ENCODE measurements around the gene PIGT. TPM values are rescaled to one million over a fixed set of nuclear protein-coding genes. Genes with fewer than 3 reads are reported as not detected.

PIGT gene
- total RNA-seq, 1 experiment from 2014 or later: 63.7 TPM

DNA sequence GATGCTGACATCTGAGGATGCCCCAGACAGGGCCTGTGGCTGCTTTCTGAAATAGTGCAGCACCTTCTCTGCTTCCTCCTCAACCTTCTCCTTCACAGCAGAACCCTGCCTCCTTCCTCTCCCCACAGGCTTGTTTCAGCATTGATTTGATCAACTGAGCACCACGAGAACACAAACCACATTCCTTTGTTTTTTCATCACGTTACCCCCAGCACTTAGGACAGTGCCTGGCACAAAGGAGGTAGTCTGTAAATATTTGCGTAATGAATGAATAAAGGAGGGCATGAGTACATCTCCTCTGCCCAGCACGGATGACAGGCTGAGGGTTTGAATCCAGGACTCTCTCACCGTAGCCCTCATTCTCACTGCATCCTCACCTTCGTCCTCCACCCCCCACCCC, 32.3 kb downstream of the PIGT start (continued):
- TF ChIP-seq, protein P1, sequence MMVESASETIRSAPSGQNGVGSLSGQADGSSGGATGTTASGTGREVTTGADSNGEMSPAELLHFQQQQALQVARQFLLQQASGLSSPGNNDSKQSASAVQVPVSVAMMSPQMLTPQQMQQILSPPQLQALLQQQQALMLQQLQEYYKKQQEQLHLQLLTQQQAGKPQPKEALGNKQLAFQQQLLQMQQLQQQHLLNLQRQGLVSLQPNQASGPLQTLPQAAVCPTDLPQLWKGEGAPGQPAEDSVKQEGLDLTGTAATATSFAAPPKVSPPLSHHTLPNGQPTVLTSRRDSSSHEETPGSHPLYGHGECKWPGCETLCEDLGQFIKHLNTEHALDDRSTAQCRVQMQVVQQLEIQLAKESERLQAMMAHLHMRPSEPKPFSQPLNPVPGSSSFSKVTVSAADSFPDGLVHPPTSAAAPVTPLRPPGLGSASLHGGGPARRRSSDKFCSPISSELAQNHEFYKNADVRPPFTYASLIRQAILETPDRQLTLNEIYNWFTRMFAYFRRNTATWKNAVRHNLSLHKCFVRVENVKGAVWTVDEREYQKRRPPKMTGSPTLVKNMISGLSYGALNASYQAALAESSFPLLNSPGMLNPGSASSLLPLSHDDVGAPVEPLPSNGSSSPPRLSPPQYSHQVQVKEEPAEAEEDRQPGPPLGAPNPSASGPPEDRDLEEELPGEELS (CRISPR knock-in tag; IDR thresholded peaks at IDR 0.05): no peak
- no peak for TF ChIP-seq SMAD3 (CRISPR knock-in tag; IDR thresholded peaks at IDR 0.05; ENCODE audit: borderline replicate concordance)
- TF ChIP-seq NR3C1 (CRISPR knock-in tag; conservative IDR thresholded peaks at IDR 0.05; ENCODE audit: low read depth): no peak
- TF ChIP-seq, protein P2, sequence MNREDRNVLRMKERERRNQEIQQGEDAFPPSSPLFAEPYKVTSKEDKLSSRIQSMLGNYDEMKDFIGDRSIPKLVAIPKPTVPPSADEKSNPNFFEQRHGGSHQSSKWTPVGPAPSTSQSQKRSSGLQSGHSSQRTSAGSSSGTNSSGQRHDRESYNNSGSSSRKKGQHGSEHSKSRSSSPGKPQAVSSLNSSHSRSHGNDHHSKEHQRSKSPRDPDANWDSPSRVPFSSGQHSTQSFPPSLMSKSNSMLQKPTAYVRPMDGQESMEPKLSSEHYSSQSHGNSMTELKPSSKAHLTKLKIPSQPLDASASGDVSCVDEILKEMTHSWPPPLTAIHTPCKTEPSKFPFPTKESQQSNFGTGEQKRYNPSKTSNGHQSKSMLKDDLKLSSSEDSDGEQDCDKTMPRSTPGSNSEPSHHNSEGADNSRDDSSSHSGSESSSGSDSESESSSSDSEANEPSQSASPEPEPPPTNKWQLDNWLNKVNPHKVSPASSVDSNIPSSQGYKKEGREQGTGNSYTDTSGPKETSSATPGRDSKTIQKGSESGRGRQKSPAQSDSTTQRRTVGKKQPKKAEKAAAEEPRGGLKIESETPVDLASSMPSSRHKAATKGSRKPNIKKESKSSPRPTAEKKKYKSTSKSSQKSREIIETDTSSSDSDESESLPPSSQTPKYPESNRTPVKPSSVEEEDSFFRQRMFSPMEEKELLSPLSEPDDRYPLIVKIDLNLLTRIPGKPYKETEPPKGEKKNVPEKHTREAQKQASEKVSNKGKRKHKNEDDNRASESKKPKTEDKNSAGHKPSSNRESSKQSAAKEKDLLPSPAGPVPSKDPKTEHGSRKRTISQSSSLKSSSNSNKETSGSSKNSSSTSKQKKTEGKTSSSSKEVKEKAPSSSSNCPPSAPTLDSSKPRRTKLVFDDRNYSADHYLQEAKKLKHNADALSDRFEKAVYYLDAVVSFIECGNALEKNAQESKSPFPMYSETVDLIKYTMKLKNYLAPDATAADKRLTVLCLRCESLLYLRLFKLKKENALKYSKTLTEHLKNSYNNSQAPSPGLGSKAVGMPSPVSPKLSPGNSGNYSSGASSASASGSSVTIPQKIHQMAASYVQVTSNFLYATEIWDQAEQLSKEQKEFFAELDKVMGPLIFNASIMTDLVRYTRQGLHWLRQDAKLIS (CRISPR knock-in tag; IDR thresholded peaks at IDR 0.05; ENCODE audit: borderline replicate concordance): no peak
- TF ChIP-seq FOXP1 (CRISPR knock-in tag; IDR thresholded peaks at IDR 0.05; ENCODE audit: borderline replicate concordance): no peak
- no peak for TF ChIP-seq GRHL2 (CRISPR knock-in tag; IDR thresholded peaks at IDR 0.05; ENCODE audit: insufficient replicate concordance, severe bottlenecking)
- TF ChIP-seq, protein P3, sequence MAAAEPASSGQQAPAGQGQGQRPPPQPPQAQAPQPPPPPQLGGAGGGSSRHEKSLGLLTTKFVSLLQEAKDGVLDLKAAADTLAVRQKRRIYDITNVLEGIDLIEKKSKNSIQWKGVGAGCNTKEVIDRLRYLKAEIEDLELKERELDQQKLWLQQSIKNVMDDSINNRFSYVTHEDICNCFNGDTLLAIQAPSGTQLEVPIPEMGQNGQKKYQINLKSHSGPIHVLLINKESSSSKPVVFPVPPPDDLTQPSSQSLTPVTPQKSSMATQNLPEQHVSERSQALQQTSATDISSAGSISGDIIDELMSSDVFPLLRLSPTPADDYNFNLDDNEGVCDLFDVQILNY (CRISPR knock-in tag; IDR thresholded peaks at IDR 0.05): no peak
- TF ChIP-seq, protein P4, sequence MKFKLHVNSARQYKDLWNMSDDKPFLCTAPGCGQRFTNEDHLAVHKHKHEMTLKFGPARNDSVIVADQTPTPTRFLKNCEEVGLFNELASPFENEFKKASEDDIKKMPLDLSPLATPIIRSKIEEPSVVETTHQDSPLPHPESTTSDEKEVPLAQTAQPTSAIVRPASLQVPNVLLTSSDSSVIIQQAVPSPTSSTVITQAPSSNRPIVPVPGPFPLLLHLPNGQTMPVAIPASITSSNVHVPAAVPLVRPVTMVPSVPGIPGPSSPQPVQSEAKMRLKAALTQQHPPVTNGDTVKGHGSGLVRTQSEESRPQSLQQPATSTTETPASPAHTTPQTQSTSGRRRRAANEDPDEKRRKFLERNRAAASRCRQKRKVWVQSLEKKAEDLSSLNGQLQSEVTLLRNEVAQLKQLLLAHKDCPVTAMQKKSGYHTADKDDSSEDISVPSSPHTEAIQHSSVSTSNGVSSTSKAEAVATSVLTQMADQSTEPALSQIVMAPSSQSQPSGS (CRISPR knock-in tag; IDR thresholded peaks at IDR 0.05; ENCODE audit: borderline replicate concordance, low read depth): no peak
- no peak for TF ChIP-seq ETV6 (CRISPR knock-in tag; IDR thresholded peaks at IDR 0.05)
- no peak for TF ChIP-seq GABPB1 (CRISPR knock-in tag; IDR thresholded peaks at IDR 0.05)
- TF ChIP-seq JUN (CRISPR knock-in tag; IDR thresholded peaks at IDR 0.05): no peak

DNA sequence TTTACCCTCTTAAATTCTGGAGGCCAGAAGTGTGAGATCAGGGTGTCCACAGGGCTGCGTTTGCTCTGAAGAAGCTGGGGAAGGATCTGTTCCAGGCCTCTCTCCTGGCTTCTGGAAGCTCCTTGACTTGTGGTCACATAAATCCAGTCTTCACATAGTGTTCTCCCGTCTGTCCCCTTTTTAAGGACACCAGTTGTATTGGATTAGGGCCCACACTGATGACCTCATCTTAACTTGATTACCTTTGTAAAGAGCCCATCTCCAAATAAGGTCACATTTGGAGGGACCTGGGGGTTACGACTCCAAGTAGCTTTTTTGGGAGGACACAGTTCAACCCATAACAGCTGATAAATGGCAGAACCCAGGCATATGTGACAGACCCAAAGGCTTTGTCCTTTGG, 33.6 kb downstream of the PIGT start:
- Mint-ChIP-seq H3K4me3 (no peak overlapping the region), H3K9me3 (no peaks in the 10 kb centered on the region), H3K4me1 (peaks cover 6% of the 10 kb centered on the region), H3K27ac (no peak overlapping the region; the same call in 1 of the 2 replicates), H3K27me3 (ENCODE audit: low read depth) (peaks cover 4% of the 10 kb centered on the region; the same call in 1 of the 2 replicates), H3K36me3 (no peaks in the 10 kb centered on the region)
- CTCF ChIA-PET: interaction anchor here (0.7 to 8.1 kb wide), 31 partner anchors 10 to 322 kb away, joined by 3 to 67 read pairs (median 5); partner anchors contain the start of genes MATN4, PIGT, SYS1 and WFDC2
- DNase-seq (ENCODE audit: low spot score): no peak
- no peak for ATAC-seq
- TF ChIP-seq ETV6 (CRISPR knock-in tag; IDR thresholded peaks at IDR 0.05) (no peak), NR3C1 (CRISPR knock-in tag; conservative IDR thresholded peaks at IDR 0.05; ENCODE audit: low read depth) (no peak), PRRX2 (CRISPR knock-in tag; IDR thresholded peaks at IDR 0.05) (no peak), FOXJ3 (CRISPR knock-in tag; IDR thresholded peaks at IDR 0.05; ENCODE audit: borderline replicate concordance) (no peak), GRHL2 (CRISPR knock-in tag; IDR thresholded peaks at IDR 0.05; ENCODE audit: insufficient replicate concordance, severe bottlenecking) (no peak)
- TF ChIP-seq, protein P5, sequence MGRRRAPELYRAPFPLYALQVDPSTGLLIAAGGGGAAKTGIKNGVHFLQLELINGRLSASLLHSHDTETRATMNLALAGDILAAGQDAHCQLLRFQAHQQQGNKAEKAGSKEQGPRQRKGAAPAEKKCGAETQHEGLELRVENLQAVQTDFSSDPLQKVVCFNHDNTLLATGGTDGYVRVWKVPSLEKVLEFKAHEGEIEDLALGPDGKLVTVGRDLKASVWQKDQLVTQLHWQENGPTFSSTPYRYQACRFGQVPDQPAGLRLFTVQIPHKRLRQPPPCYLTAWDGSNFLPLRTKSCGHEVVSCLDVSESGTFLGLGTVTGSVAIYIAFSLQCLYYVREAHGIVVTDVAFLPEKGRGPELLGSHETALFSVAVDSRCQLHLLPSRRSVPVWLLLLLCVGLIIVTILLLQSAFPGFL (CRISPR knock-in tag; IDR thresholded peaks at IDR 0.05; ENCODE audit: borderline replicate concordance): no peak
- TF ChIP-seq, protein P6, sequence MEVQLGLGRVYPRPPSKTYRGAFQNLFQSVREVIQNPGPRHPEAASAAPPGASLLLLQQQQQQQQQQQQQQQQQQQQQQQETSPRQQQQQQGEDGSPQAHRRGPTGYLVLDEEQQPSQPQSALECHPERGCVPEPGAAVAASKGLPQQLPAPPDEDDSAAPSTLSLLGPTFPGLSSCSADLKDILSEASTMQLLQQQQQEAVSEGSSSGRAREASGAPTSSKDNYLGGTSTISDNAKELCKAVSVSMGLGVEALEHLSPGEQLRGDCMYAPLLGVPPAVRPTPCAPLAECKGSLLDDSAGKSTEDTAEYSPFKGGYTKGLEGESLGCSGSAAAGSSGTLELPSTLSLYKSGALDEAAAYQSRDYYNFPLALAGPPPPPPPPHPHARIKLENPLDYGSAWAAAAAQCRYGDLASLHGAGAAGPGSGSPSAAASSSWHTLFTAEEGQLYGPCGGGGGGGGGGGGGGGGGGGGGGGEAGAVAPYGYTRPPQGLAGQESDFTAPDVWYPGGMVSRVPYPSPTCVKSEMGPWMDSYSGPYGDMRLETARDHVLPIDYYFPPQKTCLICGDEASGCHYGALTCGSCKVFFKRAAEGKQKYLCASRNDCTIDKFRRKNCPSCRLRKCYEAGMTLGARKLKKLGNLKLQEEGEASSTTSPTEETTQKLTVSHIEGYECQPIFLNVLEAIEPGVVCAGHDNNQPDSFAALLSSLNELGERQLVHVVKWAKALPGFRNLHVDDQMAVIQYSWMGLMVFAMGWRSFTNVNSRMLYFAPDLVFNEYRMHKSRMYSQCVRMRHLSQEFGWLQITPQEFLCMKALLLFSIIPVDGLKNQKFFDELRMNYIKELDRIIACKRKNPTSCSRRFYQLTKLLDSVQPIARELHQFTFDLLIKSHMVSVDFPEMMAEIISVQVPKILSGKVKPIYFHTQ (CRISPR knock-in tag; IDR thresholded peaks at IDR 0.05): no peak
- TF ChIP-seq, protein P7, sequence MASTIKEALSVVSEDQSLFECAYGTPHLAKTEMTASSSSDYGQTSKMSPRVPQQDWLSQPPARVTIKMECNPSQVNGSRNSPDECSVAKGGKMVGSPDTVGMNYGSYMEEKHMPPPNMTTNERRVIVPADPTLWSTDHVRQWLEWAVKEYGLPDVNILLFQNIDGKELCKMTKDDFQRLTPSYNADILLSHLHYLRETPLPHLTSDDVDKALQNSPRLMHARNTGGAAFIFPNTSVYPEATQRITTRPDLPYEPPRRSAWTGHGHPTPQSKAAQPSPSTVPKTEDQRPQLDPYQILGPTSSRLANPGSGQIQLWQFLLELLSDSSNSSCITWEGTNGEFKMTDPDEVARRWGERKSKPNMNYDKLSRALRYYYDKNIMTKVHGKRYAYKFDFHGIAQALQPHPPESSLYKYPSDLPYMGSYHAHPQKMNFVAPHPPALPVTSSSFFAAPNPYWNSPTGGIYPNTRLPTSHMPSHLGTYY (CRISPR knock-in tag; IDR thresholded peaks at IDR 0.05): no peak
- TF ChIP-seq, protein P8, sequence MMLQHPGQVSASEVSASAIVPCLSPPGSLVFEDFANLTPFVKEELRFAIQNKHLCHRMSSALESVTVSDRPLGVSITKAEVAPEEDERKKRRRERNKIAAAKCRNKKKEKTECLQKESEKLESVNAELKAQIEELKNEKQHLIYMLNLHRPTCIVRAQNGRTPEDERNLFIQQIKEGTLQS (CRISPR knock-in tag; conservative IDR thresholded peaks at IDR 0.05): no peak
- POLR2A ChIA-PET: interaction anchor here (0.7 kb wide), 1 partner anchor 13 kb away, joined by 3 read pairs; no protein-coding TSS in a partner anchor
